Small intestine (tissue), 7 donors: ENCODE results near the gene KRTAP2-1. TPM values are rescaled to one million over a fixed set of nuclear protein-coding genes. Genes with fewer than 3 reads are reported as not detected.
"Not testable (repeated sequence)": the region's sequence is repeated elsewhere in the genome, so short reads cannot be mapped to it uniquely, and the experiment has no call there.

Experiments used
- DNase-seq, 2 donors: peaks; one replicate each; pipeline versions ENCODE4 v3.0.0 to v3.0.0-alpha.2; 2013
- FAIRE-seq: peaks from 2 replicates; lab custom pipeline; 2012; peaks lifted over from hg19 to GRCh38; lab: Jason Lieb, UNC
- H3K27ac ChIP-seq, 3 donors: one replicate each; pipeline ENCODE4 v1.5.1; 2013; ENCODE audit warnings: low read length in 2 of 3, mild to moderate bottlenecking in 2 of 3, control low read depth in 1 of 3, inconsistent platforms in 1 of 3, low read depth in 1 of 3, moderate library complexity in 1 of 3
- H3K27me3 ChIP-seq, 3 donors: one replicate each; pipeline ENCODE4 v1.6.1; 2013; ENCODE audit warnings: low read length in 3 of 3, inconsistent platforms in 1 of 3; ENCODE audit not compliant: control insufficient read depth in 3 of 3, insufficient read depth in 3 of 3
- H3K36me3 ChIP-seq, 3 donors: one replicate each; pipeline ENCODE4 v1.6.1; 2013; ENCODE audit warnings: low read length in 3 of 3, inconsistent platforms in 1 of 3, low read depth in 1 of 3, mild to moderate bottlenecking in 1 of 3, moderate library complexity in 1 of 3; ENCODE audit not compliant: control insufficient read depth in 3 of 3, insufficient read depth in 2 of 3
- H3K4me1 ChIP-seq, 3 donors: one replicate each; pipeline ENCODE4 v1.6.1; 2013; ENCODE audit warnings: low read length in 2 of 3, inconsistent platforms in 1 of 3, low read depth in 1 of 3, mild to moderate bottlenecking in 1 of 3, moderate library complexity in 1 of 3; ENCODE audit not compliant: control insufficient read depth in 3 of 3, insufficient read depth in 2 of 3
- H3K4me3 ChIP-seq, 3 donors: one replicate each; pipeline ENCODE4 v1.5.1; 2013; ENCODE audit warnings: low read length in 3 of 3, control low read depth in 1 of 3, inconsistent platforms in 1 of 3, low read depth in 1 of 3, mild to moderate bottlenecking in 1 of 3, moderate library complexity in 1 of 3
- H3K9me3 ChIP-seq, 2 donors: one replicate each; pipeline ENCODE4 v1.6.1; 2013; ENCODE audit warnings: low read depth in 1 of 2, low read length in 1 of 2; ENCODE audit not compliant: control insufficient read depth in 2 of 2, insufficient read depth in 1 of 2
- WGBS, 3 donors: extraction: QIAGEN DNeasy Blood & Tissue Kit; methylation state at CpG; one replicate each; pipeline ENCODE4 v1.1.7; 2013; 5-methylcytosine and 5-hydroxymethylcytosine counted together
- polyA plus RNA-seq, 4 donors: library from polyadenylated mRNA; stranded (reverse) in 3 of 4; unstranded in 1 of 4; fragments of 200-250 nt in 3 of 4; fragments of 120-200 nt in 1 of 4; gene quantifications; one replicate each; pipeline versions ENCODE4 v1.2.1 to v1.2.3, GENCODE V29; 2013
- donor health status: healthy with polysubstance abuse.
- donor health status: control.
- donor health status: control.
- donor health status: Bipolar disorder and iron deficiency.
- donor health status: healthy.

The KRTAP2-1 gene
- polyA plus RNA-seq, 4 donors, result not detected

- no peak for DNase-seq
- Histone ChIP-seq H3K4me1 (no peaks in the 10 kb centered on the region), H3K27me3 (peaks cover 0 to 10% (median 9%) of the 10 kb centered on the region in 3 donors), H3K4me3 (no peak overlapping the region), H3K27ac (no peak overlapping the region), H3K36me3 (no peaks in the 10 kb centered on the region), H3K9me3 (no peaks in the 10 kb centered on the region)
- WGBS, 3 donors, result 40 to 59% (median 49%) methylated on average over 2 of the region's 2 CpGs
- no peak for FAIRE-seq
These were observed 2.0 kb upstream of the KRTAP2-1 start for GRCh38 chr17:41049110-41049509.

GRCh38 chr17:41048441-41048840 is 1.3 kb upstream of the KRTAP2-1 start:
- H3K9me3 ChIP-seq, result no peaks in the 10 kb centered on the region
- peaks cover 0 to 10% (median 9%) of the 10 kb centered on the region in 3 donors for H3K27me3 ChIP-seq
- no peaks in the 10 kb centered on the region for H3K36me3 ChIP-seq
- H3K4me3 ChIP-seq, result no peak overlapping the region
- DNase-seq (no peak), FAIRE-seq (no peak)
- no peak overlapping the region for H3K27ac ChIP-seq
- 58 to 61% (median 59%) methylated on average over 7 of the region's 7 CpGs for WGBS, 3 donors
- H3K4me1 ChIP-seq, result no peaks in the 10 kb centered on the region

GRCh38 chr17:41042953-41043352 is 4.2 kb downstream of the KRTAP2-1 start:
- H3K36me3 ChIP-seq, result no peaks in the 10 kb centered on the region
- no peak for FAIRE-seq
- H3K9me3 ChIP-seq, result no peaks in the 10 kb centered on the region
- H3K27me3 ChIP-seq, result peaks cover 0 to 7% (median 2%) of the 10 kb centered on the region in 3 donors
- H3K4me1 ChIP-seq, result no peaks in the 10 kb centered on the region
- H3K27ac ChIP-seq, result no peak overlapping the region
- DNase-seq, result no peak
- no peak overlapping the region for H3K4me3 ChIP-seq
- WGBS, 3 donors, result 98 to 100% (median 100%) methylated on average over 1 of the region's 1 CpG

- H3K4me3 ChIP-seq, H3K4me1 ChIP-seq, H3K36me3 ChIP-seq, H3K27me3 ChIP-seq, DNase-seq, H3K9me3 ChIP-seq, H3K27ac ChIP-seq, FAIRE-seq: not testable (repeated sequence)
- 69 to 78% (median 74%) methylated on average over 13 to 14 of the region's 14 CpGs for WGBS, 3 donors
These were observed 6.1 kb downstream of the KRTAP2-1 start, which contains the start of gene KRTAP1-1 for GRCh38 chr17:41040783-41041571. Gene KRTAP1-1 (minus strand): TSS chr17:41041450. CDS start chr17:41041397, 53 bp downstream.

- H3K4me3 ChIP-seq, result no peak overlapping the region
- no peaks in the 10 kb centered on the region for H3K9me3 ChIP-seq
- WGBS, 3 donors, result 86 to 89% (median 87%) methylated on average over 2 of the region's 2 CpGs
- peaks cover 0 to 3% (median 0%) of the 10 kb centered on the region in 3 donors for H3K27me3 ChIP-seq
- H3K27ac ChIP-seq, result no peak overlapping the region
- no peaks in the 10 kb centered on the region for H3K36me3 ChIP-seq
- H3K4me1 ChIP-seq, result no peaks in the 10 kb centered on the region
- DNase-seq (no peak), FAIRE-seq (no peak)
These were observed 9.2 kb downstream of the KRTAP2-1 start for GRCh38 chr17:41037853-41038350.

GRCh38 chr17:41034346-41034935 is 12.7 kb downstream of the KRTAP2-1 start, which contains the start of gene KRTAP1-3:
Gene KRTAP1-3 (minus strand): TSS chr17:41034874. CDS start chr17:41034821, 53 bp downstream.
- H3K27ac ChIP-seq, H3K4me1 ChIP-seq, H3K4me3 ChIP-seq, FAIRE-seq, DNase-seq, H3K36me3 ChIP-seq, H3K27me3 ChIP-seq, H3K9me3 ChIP-seq: not testable (repeated sequence)
- WGBS, 3 donors, result 80 to 88% (median 84%) methylated on average over 8 to 10 of the region's 10 CpGs

- no peaks in the 10 kb centered on the region for H3K9me3 ChIP-seq
- 79 to 89% (median 84%) methylated on average over 10 to 12 of the region's 12 CpGs for WGBS, 3 donors
- H3K27ac ChIP-seq, result no peak within 1 kb of the TSS
- no peaks in the 10 kb centered on the region for H3K4me1 ChIP-seq
- no peaks in the 10 kb centered on the region for H3K27me3 ChIP-seq
- no peak within 1 kb of the TSS for H3K4me3 ChIP-seq
- FAIRE-seq, result no peak
- no peaks in the 10 kb centered on the region for H3K36me3 ChIP-seq
- DNase-seq, result no peak
These were observed 17.4 kb downstream of the KRTAP2-1 start, which contains the start of gene KRTAP1-4 for GRCh38 chr17:41029633-41030245. Gene KRTAP1-4 (minus strand): TSS chr17:41030195. CDS start chr17:41030078, 117 bp downstream.
